Liver (tissue), 9 donors: ENCODE data around the gene MSMP. TPM values are rescaled to one million over a fixed set of nuclear protein-coding genes. Genes with fewer than 3 reads are reported as not detected.
A peak's percentile ranks its signal among the peaks of the same experiment; 100 is the strongest.

Experiments
- DNase-seq: peaks from one replicate; pipeline ENCODE4 v3.0.0-alpha.2; 2017; ENCODE audit warnings: low spot score
- H3K27ac ChIP-seq, 2 donors: one replicate each; pipeline ENCODE4 v1.7.0; 2013; ENCODE audit warnings: inconsistent platforms in 2 of 2, low read length in 2 of 2, control low read depth in 1 of 2, low read depth in 1 of 2, mild to moderate bottlenecking in 1 of 2
- H3K27me3 ChIP-seq, 4 donors: one replicate each; pipeline versions ENCODE4 v1.6.1 to v1.7.0; 2013; ENCODE audit warnings: low read length in 3 of 4, inconsistent platforms in 1 of 4, mild to moderate bottlenecking in 1 of 4, moderate library complexity in 1 of 4; ENCODE audit not compliant: control insufficient read depth in 4 of 4, insufficient read depth in 4 of 4
- H3K36me3 ChIP-seq, 4 donors: one replicate each; pipeline versions ENCODE4 v1.6.1 to v1.7.0; 2013; ENCODE audit warnings: low read length in 3 of 4, mild to moderate bottlenecking in 3 of 4, low read depth in 1 of 4, moderate library complexity in 1 of 4; ENCODE audit not compliant: control insufficient read depth in 4 of 4, insufficient read depth in 3 of 4
- H3K4me1 ChIP-seq, 4 donors: one replicate each; pipeline versions ENCODE4 v1.6.1 to v1.7.0; 2013; ENCODE audit warnings: low read length in 3 of 4, mild to moderate bottlenecking in 3 of 4, moderate library complexity in 1 of 4; ENCODE audit not compliant: control insufficient read depth in 4 of 4, insufficient read depth in 4 of 4
- H3K4me3 ChIP-seq, 3 donors: one replicate each; pipeline versions ENCODE4 v1.6.1 to v1.7.0; 2013; ENCODE audit warnings: low read length in 3 of 3, control low read depth in 1 of 3, low read depth in 1 of 3, mild to moderate bottlenecking in 1 of 3
- H3K9ac ChIP-seq, 2 donors: one replicate each; pipeline ENCODE4 v1.7.0; 2013; ENCODE audit warnings: low read length in 2 of 2, mild to moderate bottlenecking in 2 of 2, moderate library complexity in 2 of 2, control low read depth in 1 of 2, low read depth in 1 of 2
- H3K9me3 ChIP-seq, 4 donors: one replicate each; pipeline versions ENCODE4 v1.6.1 to v1.7.0; 2013; ENCODE audit warnings: low read length in 3 of 4; ENCODE audit not compliant: control insufficient read depth in 4 of 4
- FOXA1 ChIP-seq: IDR thresholded peaks from 2 replicates; pipeline ENCODE4 v1.6.1; 2016; ENCODE audit warnings: antibody characterized with exemption
- FOXA2 ChIP-seq: IDR thresholded peaks from 2 replicates; pipeline ENCODE4 v1.6.1; 2016; ENCODE audit warnings: antibody characterized with exemption
- GABPA ChIP-seq, 2 donors: IDR thresholded peaks in 1 of 2; conservative IDR thresholded peaks in 1 of 2; 2 replicates each; pipeline ENCODE4 v1.6.1; 2016; ENCODE audit warnings: antibody characterized with exemption in 2 of 2, mild to moderate bottlenecking in 1 of 2, moderate library complexity in 1 of 2
- HNF4A ChIP-seq, 2 donors: conservative IDR thresholded peaks; 2 replicates each; pipeline ENCODE4 v1.6.1; 2016; ENCODE audit warnings: antibody characterized with exemption in 2 of 2, mild to moderate bottlenecking in 2 of 2
- HNF4G ChIP-seq: IDR thresholded peaks from 2 replicates; pipeline ENCODE4 v1.6.1; 2016; ENCODE audit warnings: antibody characterized with exemption
- JUND ChIP-seq, 2 donors: IDR thresholded peaks; 2 replicates each; pipeline ENCODE4 v1.6.1; 2016; ENCODE audit warnings: antibody characterized with exemption in 2 of 2
- NR2F2 ChIP-seq: IDR thresholded peaks from 2 replicates; pipeline ENCODE4 v1.6.1; 2016; ENCODE audit warnings: antibody characterized with exemption
- REST ChIP-seq: IDR thresholded peaks from 2 replicates; pipeline ENCODE4 v1.6.1; 2016; ENCODE audit warnings: antibody characterized with exemption, mild to moderate bottlenecking
- SP1 ChIP-seq: IDR thresholded peaks from 2 replicates; pipeline ENCODE4 v1.6.1; 2018; ENCODE audit warnings: antibody characterized with exemption, mild to moderate bottlenecking
- TAF1 ChIP-seq: conservative IDR thresholded peaks from 2 replicates; pipeline ENCODE4 v1.6.1; 2016; ENCODE audit warnings: antibody characterized with exemption, mild to moderate bottlenecking
- WGBS: extraction: QIAGEN DNeasy Blood & Tissue Kit; methylation state at CpG from one replicate; pipeline ENCODE4 v1.1.7; 2013; 5-methylcytosine and 5-hydroxymethylcytosine counted together
- polyA plus RNA-seq, 2 donors: library from polyadenylated mRNA; stranded (reverse) in 1 of 2; unstranded in 1 of 2; fragments of 200-250 nt in 1 of 2; fragments of >200 nt in 1 of 2; fragmentation: Nextera tagmentation in 1 of 2; extraction: Ambion mirVana in 1 of 2; gene quantifications; one replicate each; pipeline versions ENCODE4 v1.2.1 to v1.2.3, GENCODE V29; 2013 to 2015
- total RNA-seq, 2 donors: library from RNA; depleted of rRNA; stranded (reverse); fragments of >200 nt; gene quantifications; one replicate each; pipeline ENCODE4 v1.2.3, GENCODE V29; 2014
- TF ChIP-seq, protein P1 (sequence below): IDR thresholded peaks from 2 replicates; pipeline ENCODE4 v1.6.1; 2016; ENCODE audit warnings: antibody characterized with exemption
- TF ChIP-seq, protein P2 (sequence below): IDR thresholded peaks from 2 replicates; pipeline ENCODE4 v1.6.1; 2016; ENCODE audit warnings: antibody characterized with exemption
- donor health status: healthy.
- donor health status: healthy.
- donor health status: healthy.
- donor health status: healthy.
- donor health status: healthy.

MSMP gene
- total and polyA plus RNA-seq, 4 donors = not detected

DNA sequence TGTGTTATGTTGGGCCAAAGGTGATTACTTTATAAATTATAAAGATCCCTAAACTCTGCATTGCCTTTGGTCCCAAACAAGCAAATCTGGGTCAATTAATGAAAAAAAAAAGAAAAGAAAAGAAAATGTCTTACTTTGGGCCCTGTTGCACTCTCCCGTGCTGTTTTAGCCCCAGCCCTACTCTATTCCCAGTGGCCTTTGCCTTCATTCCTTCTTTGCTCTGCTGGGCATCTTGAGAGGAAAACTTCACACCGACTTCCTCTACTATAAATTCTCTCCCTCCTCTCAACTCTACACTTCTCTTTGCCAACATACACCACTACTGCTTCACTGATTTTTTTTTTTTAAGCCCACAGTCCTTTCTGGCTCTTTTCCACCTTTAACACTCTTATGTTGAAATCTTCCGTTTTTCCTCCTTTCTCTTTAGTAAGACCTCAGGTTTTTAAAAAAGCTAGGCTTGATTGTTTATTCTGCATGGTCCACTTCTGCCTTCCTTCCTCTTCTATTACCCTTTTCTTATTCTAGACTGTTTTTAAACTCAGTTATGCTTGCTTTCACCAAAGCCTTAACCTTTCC, 4.5 kb upstream of the MSMP start:
- Histone ChIP-seq H3K4me3 (no peak overlapping the region), H3K9me3 (no peaks in the 10 kb centered on the region), H3K4me1 (peaks cover 7 to 24% (median 12%) of the 10 kb centered on the region in 4 donors), H3K27me3 (no peaks in the 10 kb centered on the region), H3K9ac (no peak overlapping the region), H3K36me3 (peaks cover 3 to 11% (median 8%) of the 10 kb centered on the region in 4 donors), H3K27ac (peak overlapping the region in 1 of 2 donors; percentile 98)
- no peak for DNase-seq
- 57% methylated on average over 3 of the region's 3 CpGs for WGBS
- TF ChIP-seq FOXA2 (no peak), HNF4A (conservative IDR thresholded peaks at IDR 0.05) (no peak), TAF1 (no peak), NR2F2 (no peak), JUND (IDR thresholded peaks at IDR 0.05) (no peak)
- TF ChIP-seq, protein P1, sequence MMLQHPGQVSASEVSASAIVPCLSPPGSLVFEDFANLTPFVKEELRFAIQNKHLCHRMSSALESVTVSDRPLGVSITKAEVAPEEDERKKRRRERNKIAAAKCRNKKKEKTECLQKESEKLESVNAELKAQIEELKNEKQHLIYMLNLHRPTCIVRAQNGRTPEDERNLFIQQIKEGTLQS = no peak

- no peaks in the 10 kb centered on the region for H3K27me3 ChIP-seq
- DNase-seq = no peak
- H3K27ac ChIP-seq = peak overlapping the region; percentile 82 to 98
- TF ChIP-seq SP1 = no peak
- TF ChIP-seq NR2F2 = no peak
- TF ChIP-seq FOXA1 = no peak
- TF ChIP-seq HNF4G = no peak
- TF ChIP-seq, protein P1 = no peak
- TF ChIP-seq GABPA (IDR thresholded peaks at IDR 0.05 in 1 of 2, conservative IDR thresholded peaks at IDR 0.05 in 1 of 2) = no peak
- H3K36me3 ChIP-seq = peaks cover 6 to 18% (median 14%) of the 10 kb centered on the region in 4 donors
- H3K4me3 ChIP-seq = peak overlapping the region in 1 of 3 donors; percentile 44
- peaks cover 7 to 24% (median 12%) of the 10 kb centered on the region in 4 donors for H3K4me1 ChIP-seq
- H3K9ac ChIP-seq = peak overlapping the region in 1 of 2 donors; percentile 73
- H3K9me3 ChIP-seq = no peaks in the 10 kb centered on the region
Measured at GRCh38 chr9:35757892-35758275, 3.8 kb upstream of the MSMP start.

- no peaks in the 10 kb centered on the region for H3K27me3 ChIP-seq
- peak overlapping the region; percentile 72 to 87 (median 78) for H3K4me3 ChIP-seq
- H3K4me1 ChIP-seq = peaks cover 7 to 24% (median 12%) of the 10 kb centered on the region in 4 donors
- H3K9me3 ChIP-seq = no peaks in the 10 kb centered on the region
- no peak for TF ChIP-seq TAF1
- TF ChIP-seq, protein P1 = no peak
- TF ChIP-seq, protein P2, sequence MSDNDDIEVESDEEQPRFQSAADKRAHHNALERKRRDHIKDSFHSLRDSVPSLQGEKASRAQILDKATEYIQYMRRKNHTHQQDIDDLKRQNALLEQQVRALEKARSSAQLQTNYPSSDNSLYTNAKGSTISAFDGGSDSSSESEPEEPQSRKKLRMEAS = no peak
- no peak for TF ChIP-seq REST
- no peak for TF ChIP-seq SP1
- 2% methylated on average over 20 of the region's 20 CpGs for WGBS
- DNase-seq = peak; percentile 54
- H3K9ac ChIP-seq = peak overlapping the region; percentile 73 to 79
- peak overlapping the region; percentile 82 to 98 for H3K27ac ChIP-seq
- H3K36me3 ChIP-seq = peaks cover 10 to 23% (median 19%) of the 10 kb centered on the region in 4 donors
Measured at GRCh38 chr9:35757226-35757891, 3.3 kb upstream of the MSMP start.
